Measurements from ENCODE around the gene MYNN.

GRCh38 chr3:169748670-169749069, 24.5 kb upstream of the MYNN start:
- TF ChIP-seq, protein P1, sequence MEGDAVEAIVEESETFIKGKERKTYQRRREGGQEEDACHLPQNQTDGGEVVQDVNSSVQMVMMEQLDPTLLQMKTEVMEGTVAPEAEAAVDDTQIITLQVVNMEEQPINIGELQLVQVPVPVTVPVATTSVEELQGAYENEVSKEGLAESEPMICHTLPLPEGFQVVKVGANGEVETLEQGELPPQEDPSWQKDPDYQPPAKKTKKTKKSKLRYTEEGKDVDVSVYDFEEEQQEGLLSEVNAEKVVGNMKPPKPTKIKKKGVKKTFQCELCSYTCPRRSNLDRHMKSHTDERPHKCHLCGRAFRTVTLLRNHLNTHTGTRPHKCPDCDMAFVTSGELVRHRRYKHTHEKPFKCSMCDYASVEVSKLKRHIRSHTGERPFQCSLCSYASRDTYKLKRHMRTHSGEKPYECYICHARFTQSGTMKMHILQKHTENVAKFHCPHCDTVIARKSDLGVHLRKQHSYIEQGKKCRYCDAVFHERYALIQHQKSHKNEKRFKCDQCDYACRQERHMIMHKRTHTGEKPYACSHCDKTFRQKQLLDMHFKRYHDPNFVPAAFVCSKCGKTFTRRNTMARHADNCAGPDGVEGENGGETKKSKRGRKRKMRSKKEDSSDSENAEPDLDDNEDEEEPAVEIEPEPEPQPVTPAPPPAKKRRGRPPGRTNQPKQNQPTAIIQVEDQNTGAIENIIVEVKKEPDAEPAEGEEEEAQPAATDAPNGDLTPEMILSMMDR (IDR thresholded peaks at IDR 0.05) = no peak
- no peak for TF ChIP-seq POLR2A (IDR thresholded peaks at IDR 0.05)

All from gastroesophageal sphincter (tissue), 3 donors.